Psoas muscle (tissue), 8 donors: Measurements from ENCODE around the gene ATP6V1G1. TPM values are rescaled to one million over a fixed set of nuclear protein-coding genes. Genes with fewer than 3 reads are reported as not detected.

Experiments
- ATAC-seq, 4 donors: fragments of 200-7000 bp; cut with Tn5 transposase; one replicate each; pipeline ENCODE4 v1.9.1; 2020; ENCODE audit warnings: moderate library complexity in 3 of 4, mild to moderate bottlenecking in 2 of 4
- DNase-seq, 2 donors: peaks; one replicate each; pipeline ENCODE4 v3.0.0-alpha.2; 2020
- H3K27ac ChIP-seq: fragments of 200-600 bp; one replicate; pipeline ENCODE4 v1.8.0; 2022
- H3K27me3 ChIP-seq, 3 donors: fragments of 200-600 bp in 1 of 3; one replicate each; pipeline versions ENCODE4 v1.6.1 to v1.8.0; 2013 to 2022; ENCODE audit warnings: low read length in 2 of 3, mild to moderate bottlenecking in 2 of 3, moderate library complexity in 1 of 3; ENCODE audit not compliant: insufficient read depth in 3 of 3
- H3K36me3 ChIP-seq, 2 donors: fragments of 200-600 bp in 1 of 2; one replicate each; pipeline versions ENCODE4 v1.6.1 to v1.8.0; 2013 to 2022; ENCODE audit warnings: low read depth in 1 of 2, mild to moderate bottlenecking in 1 of 2, moderate library complexity in 1 of 2; ENCODE audit not compliant: insufficient read depth in 1 of 2
- H3K4me1 ChIP-seq: fragments of 200-600 bp; one replicate; pipeline ENCODE4 v1.8.0; 2022
- H3K4me3 ChIP-seq: fragments of 200-600 bp; one replicate; pipeline ENCODE4 v1.8.0; 2022; ENCODE audit warnings: mild to moderate bottlenecking
- H3K9me3 ChIP-seq: fragments of 200-600 bp; one replicate; pipeline ENCODE4 v1.8.0; 2022
- CTCF ChIP-seq: fragments of 200-600 bp; IDR thresholded peaks from one replicate; pipeline ENCODE4 v1.8.0; 2022; ENCODE audit warnings: antibody characterized with exemption
- WGBS, 3 donors: extraction: QIAGEN DNeasy Blood & Tissue Kit; methylation state at CpG; one replicate each; pipeline versions ENCODE4 v1.1.6 to v1.1.7; 2013; 5-methylcytosine and 5-hydroxymethylcytosine counted together
- intact Hi-C, 2 donors: fragments of 100-400 bp; cut with DNase I; formaldehyde crosslinking; loops; one replicate each; pipeline versions ENCODE4 v1.11.0 to v1.14.2; 2022
- polyA plus RNA-seq, 3 donors: library from polyadenylated mRNA; stranded (reverse); fragments of 200-250 nt; gene quantifications; one replicate each; pipeline ENCODE4 v1.2.3, GENCODE V29; 2013
- total RNA-seq, 4 donors: library from RNA; stranded (reverse); fragmentation: NEBNext Ultra II Directional in 2 of 4; extraction: Animal tissue kit (Norgen Biotek cat#: 25700) in 2 of 4; gene quantifications; one replicate each; pipeline versions ENCODE4 v1.2.1 to v1.2.4, GENCODE V29; 2021 to 2023
- donor health status: healthy with polysubstance abuse.
- donor health status: DM: no; HTN: no; CAD: no; lungs with moderate emphysema.
- donor health status: Bipolar disorder and iron deficiency.
- donor health status: healthy.
- donor health status: DM: yes; HTN: yes; CAD: no.
- donor health status: DM: no; HTN: no; CAD: no.
- donor health status: DM: no; HTN: no; CAD: no.
- donor health status: DM: yes; HTN: yes; CAD: no.

ATP6V1G1 gene
- total and polyA plus RNA-seq, 7 donors: 60.9 to 132 (median 98.8) TPM

GRCh38 chr9:114643896-114644295 lies 56.3 kb downstream of the ATP6V1G1 start:
- peaks cover 7 to 73% of the 10 kb centered on the region in 2 donors for H3K36me3 ChIP-seq
- peaks cover 5% of the 10 kb centered on the region for H3K9me3 ChIP-seq
- 76 to 93% (median 81%) methylated on average over 5 of the region's 5 CpGs for WGBS, 3 donors
- no peak for ATAC-seq
- H3K27me3 ChIP-seq: no peaks in the 10 kb centered on the region
- H3K4me3 ChIP-seq: no peak overlapping the region
- no peak for DNase-seq
- TF ChIP-seq CTCF: no peak
- no peak overlapping the region for H3K27ac ChIP-seq
- H3K4me1 ChIP-seq: no peaks in the 10 kb centered on the region
- intact Hi-C loops: no loop called here

Other genes with a start within 250 kb of the ATP6V1G1 start
- gene AKNA, start 199.8 kb upstream of the ATP6V1G1 start, total RNA-seq: 1 to 10 TPM; 2.3 to 3.9 (median 2.9) TPM
- 1 to 10 TPM; 1.5 to 2.1 (median 1.9) TPM for gene AKNA, start 199.8 kb upstream of the ATP6V1G1 start, polyA plus RNA-seq
- gene WHRN, start 82.3 kb upstream of the ATP6V1G1 start, total RNA-seq: under 1 TPM; 0.15 to 0.62 (median 0.21) TPM
- under 1 TPM; 0.07 to 0.31 (median 0.12) TPM for gene WHRN, start 82.3 kb upstream of the ATP6V1G1 start, polyA plus RNA-seq
- 10 to 100 TPM in 1 of 4 donors, 1 to 10 TPM in 3; 6.5 to 12.4 (median 8.9) TPM for gene TMEM268, start 23.5 kb downstream of the ATP6V1G1 start, total RNA-seq
- 1 to 10 TPM; 2.4 to 9.0 (median 4.8) TPM for gene TMEM268, start 23.5 kb downstream of the ATP6V1G1 start, polyA plus RNA-seq
- gene TEX53, start 70.0 kb downstream of the ATP6V1G1 start, total RNA-seq: not detected
- not detected for gene TEX53, start 70.0 kb downstream of the ATP6V1G1 start, polyA plus RNA-seq
- gene TEX48, start 94.4 kb downstream of the ATP6V1G1 start, total RNA-seq: not detected
- gene TEX48, start 94.4 kb downstream of the ATP6V1G1 start, polyA plus RNA-seq: not detected
- under 1 TPM in 2 of 4 donors, not detected in 2; 0.07 to 0.13 TPM for gene TNFSF15, start 218.3 kb downstream of the ATP6V1G1 start, total RNA-seq
- gene TNFSF15, start 218.3 kb downstream of the ATP6V1G1 start, polyA plus RNA-seq: under 1 TPM; 0.03 to 0.04 (median 0.03) TPM